ENCODE measurements around the gene GRIN2B.
A peak's percentile ranks its signal among the peaks of the same experiment; 100 is the strongest.

GRIN2B gene

DNA sequence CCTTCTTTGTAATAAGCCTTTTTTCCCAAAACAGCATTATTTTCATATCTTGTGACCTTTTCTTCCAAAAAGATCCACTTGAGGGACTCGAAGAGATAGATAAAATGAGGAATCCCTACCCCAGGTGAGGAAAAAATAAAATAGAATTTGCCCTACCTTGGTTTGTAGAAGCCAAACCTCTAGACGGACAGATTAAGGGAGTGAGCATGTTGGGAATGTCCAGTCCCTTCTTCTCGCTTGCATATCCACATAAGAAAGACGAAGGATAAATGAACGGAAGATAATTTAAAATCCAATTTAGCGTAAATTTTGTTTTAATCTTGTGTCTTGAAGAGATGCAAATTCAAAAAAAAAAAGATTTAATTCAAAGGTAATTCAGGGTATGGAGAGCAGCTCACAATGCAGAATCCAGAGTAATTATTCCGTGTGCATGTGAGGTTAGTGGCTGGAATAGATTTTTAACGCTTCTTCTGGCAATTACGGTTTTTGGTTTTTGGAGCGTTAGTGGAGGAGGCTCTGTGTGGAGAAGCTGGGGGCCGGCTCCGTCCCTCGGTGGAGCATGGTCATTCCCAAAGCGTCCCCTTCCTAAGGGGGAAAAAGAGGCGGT lies 1.5 kb downstream of the GRIN2B start:
- Histone ChIP-seq H3K4me1 (ENCODE audit: insufficient read depth, low read length) (peaks cover 9% of the 10 kb centered on the region), H3K27me3 (ENCODE audit: insufficient read depth, low read length) (peaks cover 64% of the 10 kb centered on the region), H3K27ac (ENCODE audit: low read length) (no peak overlapping the region), H3K4me3 (ENCODE audit: low read length) (peak overlapping the region; percentile 81), H3K9ac (ENCODE audit: low read depth, low read length) (no peak overlapping the region; the same call in 1 of the 2 replicates), H3K36me3 (ENCODE audit: insufficient read depth, low read depth, low read length) (no peaks in the 10 kb centered on the region), H3K9me3 (ENCODE audit: insufficient read depth, low read depth, low read length) (no peaks in the 10 kb centered on the region)

DNA sequence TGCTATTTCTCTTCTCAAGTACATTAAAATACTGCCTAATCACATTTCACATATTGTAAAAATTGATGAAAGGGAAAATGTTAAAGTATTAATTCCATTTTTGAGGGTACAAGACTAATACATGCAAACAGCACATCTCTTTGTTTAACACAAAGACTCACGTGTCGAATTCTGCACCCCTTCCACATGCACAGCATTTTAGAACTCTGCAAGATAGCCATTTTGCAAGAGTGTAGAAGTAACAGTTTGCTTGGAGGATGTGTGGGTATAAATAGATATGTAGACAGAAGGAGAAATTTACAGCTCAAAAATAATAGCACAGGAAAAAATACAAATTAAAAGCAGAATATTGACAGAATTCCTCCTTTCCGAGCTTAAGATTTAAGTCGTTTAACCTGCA lies 2.5 kb downstream of the GRIN2B start:
- Histone ChIP-seq H3K4me1 (ENCODE audit: insufficient read depth, low read length) (peaks cover 9% of the 10 kb centered on the region), H3K4me3 (ENCODE audit: low read length) (no peak overlapping the region), H3K36me3 (ENCODE audit: insufficient read depth, low read depth, low read length) (no peaks in the 10 kb centered on the region), H3K9me3 (ENCODE audit: insufficient read depth, low read depth, low read length) (no peaks in the 10 kb centered on the region), H3K9ac (ENCODE audit: low read depth, low read length) (no peak overlapping the region), H3K27me3 (ENCODE audit: insufficient read depth, low read length) (peaks cover 61% of the 10 kb centered on the region), H3K27ac (ENCODE audit: low read length) (no peak overlapping the region)

DNA sequence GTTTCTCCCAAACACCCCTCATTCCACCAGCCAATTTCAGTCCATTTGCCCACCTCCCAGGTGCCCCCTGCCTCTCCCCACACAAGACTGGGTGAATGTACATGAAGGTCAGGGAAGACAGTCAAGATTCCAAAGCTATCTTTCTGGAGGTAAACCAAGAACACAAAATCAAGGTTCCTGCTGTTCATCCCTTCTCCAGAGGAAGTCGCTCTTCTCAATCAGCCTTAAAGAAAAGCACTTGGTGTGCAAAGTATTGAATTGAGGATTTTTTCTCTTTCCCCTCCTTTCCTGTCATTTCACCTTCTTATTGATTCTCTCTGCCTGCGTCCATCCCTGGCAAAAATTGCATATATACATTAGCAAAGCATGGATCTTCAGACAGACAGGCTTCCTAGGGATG lies 4.5 kb downstream of the GRIN2B start:
- H3K4me3 ChIP-seq (ENCODE audit: low read length), result no peak overlapping the region
- H3K9me3 ChIP-seq (ENCODE audit: insufficient read depth, low read depth, low read length), result no peaks in the 10 kb centered on the region
- H3K27ac ChIP-seq (ENCODE audit: low read length), result no peak overlapping the region
- no peak overlapping the region for H3K9ac ChIP-seq (ENCODE audit: low read depth, low read length)
- H3K4me1 ChIP-seq (ENCODE audit: insufficient read depth, low read length), result peaks cover 9% of the 10 kb centered on the region
- no peaks in the 10 kb centered on the region for H3K36me3 ChIP-seq (ENCODE audit: insufficient read depth, low read depth, low read length)
- H3K27me3 ChIP-seq (ENCODE audit: insufficient read depth, low read length), result peaks cover 43% of the 10 kb centered on the region

DNA sequence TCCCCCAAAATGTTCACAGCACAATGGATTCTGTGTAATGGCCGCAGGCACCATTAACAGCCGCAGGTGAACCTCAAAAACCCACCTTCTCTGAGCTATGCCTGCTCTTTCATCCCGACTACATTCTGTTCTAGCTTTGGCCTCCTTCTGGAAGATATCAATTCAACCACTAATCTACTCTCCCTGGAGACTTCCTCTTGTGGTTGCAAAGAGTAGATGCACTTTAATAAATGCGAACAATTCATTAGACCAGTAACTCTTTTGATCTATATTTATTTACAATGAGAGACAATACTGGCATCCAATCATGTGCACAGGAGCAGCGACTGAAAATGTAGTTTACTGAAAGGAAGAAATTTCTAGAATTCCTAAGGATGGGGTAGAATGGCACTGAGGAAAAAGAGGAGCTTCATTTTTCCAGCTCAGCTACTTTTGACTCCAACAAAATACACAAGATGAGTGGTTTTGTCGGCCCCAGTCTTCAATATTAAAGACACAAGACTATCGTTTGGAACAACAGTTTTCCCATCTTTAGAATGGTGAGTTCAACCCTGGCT lies 5.3 kb downstream of the GRIN2B start:
- Histone ChIP-seq H3K27me3 (ENCODE audit: insufficient read depth, low read length) (peaks cover 36% of the 10 kb centered on the region), H3K36me3 (ENCODE audit: insufficient read depth, low read depth, low read length) (no peaks in the 10 kb centered on the region)

DNA sequence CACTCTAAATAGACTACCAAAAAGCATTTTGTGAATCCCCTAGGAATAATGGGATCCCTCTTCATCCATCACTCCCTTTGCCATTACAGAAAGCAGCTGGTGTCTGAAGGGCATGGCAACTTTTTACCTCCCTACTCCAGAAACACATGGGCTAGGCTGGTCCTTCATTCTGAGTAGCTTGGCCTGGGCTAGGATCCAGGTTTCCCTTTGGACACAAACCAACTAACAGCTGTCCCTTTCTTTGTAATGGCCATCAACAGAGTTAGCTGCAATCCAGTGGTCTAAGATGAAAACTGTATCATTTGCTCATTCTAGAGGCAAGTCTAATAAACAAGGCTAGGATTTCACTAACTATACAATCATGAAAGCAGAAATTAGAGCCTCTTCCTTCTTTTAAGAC lies 7.4 kb downstream of the GRIN2B start:
- no peak overlapping the region for H3K27ac ChIP-seq (ENCODE audit: low read length)
- no peaks in the 10 kb centered on the region for H3K9me3 ChIP-seq (ENCODE audit: insufficient read depth, low read depth, low read length)
- no peak overlapping the region for H3K4me3 ChIP-seq (ENCODE audit: low read length)
- H3K27me3 ChIP-seq (ENCODE audit: insufficient read depth, low read length), result peaks cover 15% of the 10 kb centered on the region
- H3K4me1 ChIP-seq (ENCODE audit: insufficient read depth, low read length), result peaks cover 14% of the 10 kb centered on the region
- no peaks in the 10 kb centered on the region for H3K36me3 ChIP-seq (ENCODE audit: insufficient read depth, low read depth, low read length)
- H3K9ac ChIP-seq (ENCODE audit: low read depth, low read length), result no peak overlapping the region

More for the DNA sequence above, 5.3 kb downstream of the GRIN2B start:
- H3K9me3 ChIP-seq (ENCODE audit: insufficient read depth, low read depth, low read length), result no peaks in the 10 kb centered on the region
- H3K4me3 ChIP-seq (ENCODE audit: low read length), result no peak overlapping the region
- H3K4me1 ChIP-seq (ENCODE audit: insufficient read depth, low read length), result peaks cover 13% of the 10 kb centered on the region
- no peak overlapping the region for H3K27ac ChIP-seq (ENCODE audit: low read length)
- no peak overlapping the region for H3K9ac ChIP-seq (ENCODE audit: low read depth, low read length)

DNA sequence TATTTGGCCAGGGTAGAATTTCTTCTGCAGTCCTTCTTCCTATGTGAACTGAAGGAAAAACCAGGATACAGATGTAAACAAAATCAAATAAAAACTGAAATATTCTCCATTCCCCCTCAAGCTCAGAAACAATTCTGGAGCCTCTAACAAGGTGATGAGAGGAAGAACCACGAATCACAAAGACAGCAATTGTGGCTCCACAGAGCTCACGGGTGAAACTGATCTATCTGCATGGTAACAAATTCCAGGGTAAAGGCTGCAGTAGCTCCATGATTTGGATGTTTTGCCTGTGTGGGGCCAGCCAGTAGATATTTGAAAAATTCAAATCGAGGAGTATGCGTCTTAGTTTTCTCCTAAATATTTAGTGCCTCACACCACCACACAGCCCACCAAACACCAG lies 10.6 kb downstream of the GRIN2B start:
- no peak overlapping the region for H3K27ac ChIP-seq (ENCODE audit: low read length)
- H3K36me3 ChIP-seq (ENCODE audit: insufficient read depth, low read depth, low read length), result no peaks in the 10 kb centered on the region
- no peak overlapping the region for H3K9ac ChIP-seq (ENCODE audit: low read depth, low read length)

DNA sequence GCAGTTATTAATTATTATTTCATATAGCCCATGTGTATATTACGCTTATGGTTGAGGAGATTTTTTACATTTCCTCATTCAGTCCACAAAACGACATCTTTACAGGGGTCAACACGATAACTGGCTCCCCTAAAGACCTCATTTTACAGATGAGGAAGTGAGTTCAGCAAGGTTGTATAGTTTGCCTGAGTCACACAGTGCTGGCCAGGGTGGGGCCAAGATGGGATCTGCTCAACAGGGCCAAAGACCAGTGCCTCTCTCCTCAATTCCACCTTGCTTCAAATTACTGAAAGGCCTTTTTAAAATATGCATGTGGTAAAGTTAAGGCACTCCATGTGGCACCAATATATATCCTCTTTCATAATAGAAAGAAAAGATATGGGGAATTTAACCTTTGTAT lies 13.1 kb downstream of the GRIN2B start:
- Histone ChIP-seq H3K4me3 (ENCODE audit: low read length) (no peak overlapping the region), H3K9ac (ENCODE audit: low read depth, low read length) (no peak overlapping the region), H3K27me3 (ENCODE audit: insufficient read depth, low read length) (no peaks in the 10 kb centered on the region), H3K9me3 (ENCODE audit: insufficient read depth, low read depth, low read length) (no peaks in the 10 kb centered on the region), H3K36me3 (ENCODE audit: insufficient read depth, low read depth, low read length) (no peaks in the 10 kb centered on the region), H3K4me1 (ENCODE audit: insufficient read depth, low read length) (peaks cover 18% of the 10 kb centered on the region; the same call in 1 of the 2 replicates), H3K27ac (ENCODE audit: low read length) (no peak overlapping the region)

More for the DNA sequence above, 10.6 kb downstream of the GRIN2B start:
- Histone ChIP-seq H3K9me3 (ENCODE audit: insufficient read depth, low read depth, low read length) (no peaks in the 10 kb centered on the region), H3K4me1 (ENCODE audit: insufficient read depth, low read length) (peaks cover 10% of the 10 kb centered on the region), H3K4me3 (ENCODE audit: low read length) (no peak overlapping the region), H3K27me3 (ENCODE audit: insufficient read depth, low read length) (no peaks in the 10 kb centered on the region)

DNA sequence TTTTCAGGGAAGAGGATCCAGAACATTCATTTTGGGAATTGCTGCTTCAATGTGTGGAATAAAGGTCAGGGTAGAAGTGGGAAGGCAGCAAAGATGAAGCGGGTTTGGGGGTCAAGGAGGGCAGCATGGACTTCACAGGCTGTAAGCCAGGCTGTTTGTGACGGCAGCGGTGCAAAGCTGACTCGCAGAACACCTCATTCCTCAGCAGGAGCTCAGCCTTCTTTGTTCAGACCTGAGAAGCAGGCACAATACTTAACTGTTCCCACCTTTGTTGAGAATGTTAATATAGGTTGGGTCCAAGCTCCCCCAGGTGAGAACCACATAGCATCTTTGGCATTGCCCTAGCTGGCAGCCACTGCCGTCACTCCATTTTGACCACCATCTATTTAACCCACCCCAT lies 16.7 kb downstream of the GRIN2B start:
- no peak overlapping the region for H3K27ac ChIP-seq (ENCODE audit: low read length)
- H3K9me3 ChIP-seq (ENCODE audit: insufficient read depth, low read depth, low read length), result no peaks in the 10 kb centered on the region
- no peak overlapping the region for H3K4me3 ChIP-seq (ENCODE audit: low read length)
- H3K27me3 ChIP-seq (ENCODE audit: insufficient read depth, low read length), result no peaks in the 10 kb centered on the region
- peaks cover 25% of the 10 kb centered on the region; the same call in 1 of the 2 replicates for H3K4me1 ChIP-seq (ENCODE audit: insufficient read depth, low read length)
- no peak overlapping the region for H3K9ac ChIP-seq (ENCODE audit: low read depth, low read length)
- no peaks in the 10 kb centered on the region for H3K36me3 ChIP-seq (ENCODE audit: insufficient read depth, low read depth, low read length)

DNA sequence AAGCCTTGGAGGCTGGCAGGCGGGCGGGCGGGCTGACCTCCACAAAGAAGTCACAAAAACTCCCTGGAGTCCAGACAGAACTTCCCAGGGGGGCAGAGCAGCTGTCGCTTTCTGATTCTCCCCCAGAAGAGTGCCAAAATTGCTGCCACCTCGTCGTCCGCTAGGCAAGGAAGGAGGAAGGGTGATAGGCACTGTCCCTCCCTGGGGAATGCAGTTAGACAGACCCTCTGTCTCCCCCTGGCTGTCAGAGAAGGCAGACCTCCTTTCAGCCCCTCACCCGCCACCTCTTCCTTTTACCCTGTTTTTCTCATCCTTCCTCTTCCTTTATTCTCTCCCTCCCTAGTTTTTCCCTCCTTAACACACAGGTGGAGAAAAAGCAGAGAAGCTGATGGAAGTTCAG lies 18.7 kb downstream of the GRIN2B start:
- Histone ChIP-seq H3K36me3 (ENCODE audit: insufficient read depth, low read depth, low read length) (no peaks in the 10 kb centered on the region), H3K27ac (ENCODE audit: low read length) (no peak overlapping the region), H3K4me3 (ENCODE audit: low read length) (no peak overlapping the region), H3K27me3 (ENCODE audit: insufficient read depth, low read length) (no peaks in the 10 kb centered on the region), H3K4me1 (ENCODE audit: insufficient read depth, low read length) (peaks cover 25% of the 10 kb centered on the region; the same call in 1 of the 2 replicates), H3K9me3 (ENCODE audit: insufficient read depth, low read depth, low read length) (no peaks in the 10 kb centered on the region), H3K9ac (ENCODE audit: low read depth, low read length) (no peak overlapping the region)

DNA sequence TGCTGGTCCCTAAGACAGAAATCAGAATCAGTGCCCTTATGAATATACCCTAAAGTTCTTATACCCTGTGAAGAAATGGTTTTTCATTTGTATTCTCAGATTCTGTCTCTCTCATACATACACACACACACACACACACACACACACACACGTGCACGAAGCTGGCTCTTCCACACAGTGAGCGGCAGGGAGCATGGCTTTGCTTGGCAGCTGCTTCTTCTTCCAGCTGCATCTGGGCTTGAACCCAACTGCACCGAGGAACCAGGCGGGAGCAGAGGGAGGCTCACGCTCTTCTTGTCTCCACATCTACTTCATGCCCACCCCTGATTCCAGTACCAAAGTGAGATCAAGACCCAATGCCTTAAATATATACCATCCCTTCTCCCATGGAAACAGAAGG lies 19.4 kb downstream of the GRIN2B start:
- no peak overlapping the region for H3K27ac ChIP-seq (ENCODE audit: low read length)
- H3K4me1 ChIP-seq (ENCODE audit: insufficient read depth, low read length), result peaks cover 25% of the 10 kb centered on the region; the same call in 1 of the 2 replicates
- H3K4me3 ChIP-seq (ENCODE audit: low read length), result no peak overlapping the region
- no peak overlapping the region for H3K9ac ChIP-seq (ENCODE audit: low read depth, low read length)
- no peaks in the 10 kb centered on the region for H3K36me3 ChIP-seq (ENCODE audit: insufficient read depth, low read depth, low read length)
- no peaks in the 10 kb centered on the region for H3K9me3 ChIP-seq (ENCODE audit: insufficient read depth, low read depth, low read length)
- H3K27me3 ChIP-seq (ENCODE audit: insufficient read depth, low read length), result no peaks in the 10 kb centered on the region

DNA sequence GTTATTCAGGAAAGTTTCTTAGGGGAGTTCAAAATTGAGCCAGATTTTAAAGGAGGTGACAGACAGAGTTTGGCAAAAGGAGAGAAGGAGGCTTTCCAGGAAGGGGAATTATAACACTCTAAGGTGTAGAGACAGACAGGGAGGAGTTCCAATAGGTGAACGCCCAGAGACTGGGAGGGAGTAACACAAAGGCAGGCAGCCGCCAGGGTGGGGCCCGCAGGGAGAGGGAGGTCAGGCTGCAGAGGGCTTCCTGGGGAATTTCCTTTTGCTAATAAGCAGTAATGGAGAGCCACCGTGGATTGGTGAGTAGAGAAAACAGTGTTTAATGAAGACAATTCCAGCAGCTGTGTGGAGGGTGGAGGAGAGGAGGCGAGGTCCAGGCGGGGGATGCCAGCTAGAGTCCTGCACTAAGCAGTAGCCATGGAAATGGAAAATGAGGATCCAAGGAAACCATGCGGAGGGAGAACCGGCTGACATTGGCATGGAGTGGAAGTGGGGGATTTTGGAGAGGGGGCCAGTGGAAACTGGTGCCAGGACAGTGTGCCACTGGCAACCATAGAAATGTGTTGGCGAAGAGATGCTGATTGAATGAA lies 22.2 kb downstream of the GRIN2B start:
- Histone ChIP-seq H3K4me1 (ENCODE audit: insufficient read depth, low read length) (peaks cover 15% of the 10 kb centered on the region; the same call in 1 of the 2 replicates), H3K36me3 (ENCODE audit: insufficient read depth, low read depth, low read length) (no peaks in the 10 kb centered on the region), H3K9me3 (ENCODE audit: insufficient read depth, low read depth, low read length) (no peaks in the 10 kb centered on the region), H3K27me3 (ENCODE audit: insufficient read depth, low read length) (no peaks in the 10 kb centered on the region), H3K4me3 (ENCODE audit: low read length) (no peak overlapping the region), H3K9ac (ENCODE audit: low read depth, low read length) (no peak overlapping the region), H3K27ac (ENCODE audit: low read length) (no peak overlapping the region)

DNA sequence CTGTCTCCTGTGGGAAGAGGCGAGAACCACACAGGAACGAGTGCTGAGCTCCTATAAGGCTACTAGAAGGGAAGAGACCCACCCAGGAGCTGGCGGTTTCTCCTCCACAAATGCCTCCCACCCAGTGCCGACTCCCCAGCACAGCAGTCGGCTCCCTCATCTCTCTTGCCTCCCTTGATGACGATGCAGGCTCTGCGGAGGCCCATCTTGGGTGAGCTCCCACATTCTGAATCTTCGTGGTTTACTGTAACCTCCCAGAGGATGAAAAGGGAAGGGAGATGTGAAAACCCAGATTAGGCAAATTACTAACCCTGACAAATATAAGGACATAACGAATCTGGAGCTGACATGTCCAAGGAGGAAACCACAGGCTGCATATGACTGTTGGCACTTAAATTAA lies 23.8 kb downstream of the GRIN2B start:
- no peak overlapping the region for H3K27ac ChIP-seq (ENCODE audit: low read length)
- no peak overlapping the region for H3K9ac ChIP-seq (ENCODE audit: low read depth, low read length)

More for the DNA sequence above, 23.8 kb downstream of the GRIN2B start:
- Histone ChIP-seq H3K36me3 (ENCODE audit: insufficient read depth, low read depth, low read length) (no peaks in the 10 kb centered on the region), H3K9me3 (ENCODE audit: insufficient read depth, low read depth, low read length) (no peaks in the 10 kb centered on the region), H3K4me3 (ENCODE audit: low read length) (no peak overlapping the region), H3K4me1 (ENCODE audit: insufficient read depth, low read length) (peaks cover 15% of the 10 kb centered on the region; the same call in 1 of the 2 replicates), H3K27me3 (ENCODE audit: insufficient read depth, low read length) (no peaks in the 10 kb centered on the region)

Data from iPS-20b (cell line).